Measurements from ENCODE around the gene NPEPL1.
"Not testable (repeated sequence)": the region's sequence is repeated elsewhere in the genome, so short reads cannot be mapped to it uniquely, and the experiment has no call there.

NPEPL1 gene

DNA sequence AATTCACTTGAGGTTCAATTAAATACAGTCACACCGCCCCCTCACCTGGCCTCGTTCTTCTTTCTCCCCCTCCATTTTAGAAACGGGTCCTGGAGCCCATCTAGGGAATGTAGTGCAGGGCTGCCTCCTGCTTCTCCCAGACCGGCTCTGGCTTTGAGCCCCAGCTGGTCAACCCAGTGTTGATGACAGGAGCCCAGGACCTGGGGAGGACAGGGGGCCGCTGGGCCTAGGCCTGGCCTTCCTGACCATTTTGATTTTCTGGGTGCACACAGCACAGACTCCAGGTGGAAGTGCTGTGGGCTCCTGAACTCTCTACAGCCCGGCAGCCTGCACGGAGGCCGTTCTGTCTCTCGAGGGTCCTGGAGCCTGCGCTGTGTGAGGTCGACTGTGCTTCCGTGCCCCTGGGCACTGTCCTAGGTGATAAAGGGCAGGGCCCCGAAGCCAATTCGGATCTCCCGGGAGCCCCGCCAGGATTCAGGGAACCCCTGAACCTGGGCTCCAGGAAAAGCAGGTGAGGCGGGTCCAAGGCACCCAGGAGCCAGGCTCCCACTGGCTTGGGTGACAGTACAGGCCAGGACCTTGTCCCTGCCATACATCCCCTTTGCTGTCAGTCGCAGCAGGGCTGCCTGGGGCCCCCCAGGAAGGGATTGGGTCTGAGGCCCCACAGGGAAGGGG, 23.3 kb downstream of the NPEPL1 start:
- DNase-seq = no peak

DNA sequence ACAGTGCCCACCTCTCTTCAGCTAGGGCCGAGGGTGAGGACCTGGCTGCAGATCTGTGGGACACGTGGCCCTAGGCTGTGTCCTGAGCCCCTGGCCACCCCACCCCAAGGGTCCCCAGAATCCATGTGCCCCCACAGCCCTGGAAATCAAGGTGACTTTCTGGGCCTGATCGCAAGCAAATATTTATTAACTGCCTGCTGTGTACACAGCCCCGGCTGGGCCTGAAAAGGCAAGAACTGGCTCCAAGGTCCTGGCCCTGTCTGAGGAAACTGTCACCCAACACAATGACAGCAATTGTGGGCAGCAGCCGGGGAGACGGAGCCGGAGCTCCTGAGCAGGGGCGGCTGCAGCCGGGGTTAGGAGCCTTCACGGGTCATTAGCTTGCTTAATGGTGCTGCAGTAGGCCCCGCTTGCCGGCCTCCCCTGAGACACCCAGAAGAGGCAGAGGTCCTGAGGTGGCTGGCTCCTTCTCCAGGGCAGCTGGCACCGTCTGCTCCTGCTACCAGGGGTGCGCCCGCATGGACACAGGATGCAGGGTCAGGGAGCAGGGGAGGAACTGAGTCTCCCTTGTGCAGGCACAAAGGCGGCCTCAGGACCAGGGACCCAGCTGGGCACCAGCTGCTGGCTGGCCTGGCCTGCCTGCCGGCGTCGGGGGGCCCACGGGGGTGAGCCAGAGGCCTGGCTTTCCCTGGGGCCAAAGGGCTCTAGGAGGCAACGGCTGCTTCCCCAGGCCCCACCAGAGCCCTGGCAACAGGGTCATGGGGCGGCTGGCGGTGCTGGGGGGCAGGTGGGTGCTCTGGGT, 24.1 kb downstream of the NPEPL1 start:
- no peak for DNase-seq

GRCh38 chr20:58717278-58718091, 24.9 kb downstream of the NPEPL1 start:
- no peak for DNase-seq

- no peak for DNase-seq
Observed at GRCh38 chr20:58718121-58718563, 25.5 kb downstream of the NPEPL1 start.

DNA sequence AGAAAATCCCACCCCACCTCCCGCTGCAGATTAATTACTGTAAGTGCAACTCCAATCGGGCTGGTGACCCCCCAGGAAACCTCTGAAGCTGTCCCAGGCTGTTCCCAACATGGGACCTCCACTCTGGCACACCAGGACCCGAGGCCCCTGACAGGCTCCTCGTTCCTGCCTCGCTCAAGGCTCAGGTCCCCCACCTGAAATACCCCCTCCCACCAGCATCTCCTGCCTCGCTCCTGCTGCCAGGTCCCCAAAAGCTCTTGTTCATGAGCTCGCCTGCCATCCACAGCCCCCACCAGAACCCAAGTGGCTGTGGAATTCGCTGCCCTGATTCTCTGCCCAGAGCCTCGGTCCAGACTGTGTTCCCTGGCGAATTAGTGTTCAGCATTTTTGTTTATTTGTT, 26.1 kb downstream of the NPEPL1 start:
- no peak for DNase-seq

DNA sequence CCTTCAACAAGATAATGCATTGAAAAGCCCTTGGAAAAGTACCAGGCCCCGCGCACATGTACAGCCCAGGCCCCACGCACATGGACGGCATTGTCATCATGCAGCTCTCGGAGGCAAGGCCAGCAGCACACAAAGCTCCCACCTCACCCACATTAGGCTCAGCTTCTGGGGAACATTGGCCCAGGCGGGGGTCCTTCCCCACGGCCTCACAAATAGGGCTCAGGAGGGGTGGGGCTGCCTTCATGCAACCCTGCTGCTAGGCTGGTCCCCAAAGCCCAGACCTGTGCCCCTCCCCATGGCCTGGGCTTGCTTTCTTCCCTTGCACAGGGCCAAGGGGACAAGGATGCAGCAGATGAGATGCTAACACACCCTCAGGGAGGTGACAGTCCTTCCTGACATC, 26.7 kb downstream of the NPEPL1 start:
- DNase-seq = no peak

DNA sequence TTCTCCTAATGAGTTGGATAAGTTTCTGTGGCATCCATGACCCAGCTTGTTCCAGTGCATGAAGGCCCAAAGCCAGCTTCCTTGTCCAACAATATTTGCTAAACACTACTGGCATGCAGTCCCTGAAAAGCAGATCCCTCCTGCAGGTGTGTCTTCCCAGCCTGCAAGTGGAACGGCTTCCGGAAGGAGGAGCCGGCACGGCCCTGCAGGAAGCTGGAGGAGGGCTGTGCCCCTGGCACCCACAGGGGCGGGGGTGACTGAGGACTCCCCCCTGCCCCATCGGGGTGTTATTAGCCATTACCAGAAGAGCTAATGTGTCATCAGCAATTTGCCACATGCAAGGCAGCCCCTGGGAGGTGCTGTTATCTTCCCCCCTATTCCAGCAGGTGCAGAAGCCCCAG, 27.4 kb downstream of the NPEPL1 start:
- DNase-seq = no peak

GRCh38 chr20:58720890-58721289, 28.3 kb downstream of the NPEPL1 start:
- no peak for DNase-seq

DNA sequence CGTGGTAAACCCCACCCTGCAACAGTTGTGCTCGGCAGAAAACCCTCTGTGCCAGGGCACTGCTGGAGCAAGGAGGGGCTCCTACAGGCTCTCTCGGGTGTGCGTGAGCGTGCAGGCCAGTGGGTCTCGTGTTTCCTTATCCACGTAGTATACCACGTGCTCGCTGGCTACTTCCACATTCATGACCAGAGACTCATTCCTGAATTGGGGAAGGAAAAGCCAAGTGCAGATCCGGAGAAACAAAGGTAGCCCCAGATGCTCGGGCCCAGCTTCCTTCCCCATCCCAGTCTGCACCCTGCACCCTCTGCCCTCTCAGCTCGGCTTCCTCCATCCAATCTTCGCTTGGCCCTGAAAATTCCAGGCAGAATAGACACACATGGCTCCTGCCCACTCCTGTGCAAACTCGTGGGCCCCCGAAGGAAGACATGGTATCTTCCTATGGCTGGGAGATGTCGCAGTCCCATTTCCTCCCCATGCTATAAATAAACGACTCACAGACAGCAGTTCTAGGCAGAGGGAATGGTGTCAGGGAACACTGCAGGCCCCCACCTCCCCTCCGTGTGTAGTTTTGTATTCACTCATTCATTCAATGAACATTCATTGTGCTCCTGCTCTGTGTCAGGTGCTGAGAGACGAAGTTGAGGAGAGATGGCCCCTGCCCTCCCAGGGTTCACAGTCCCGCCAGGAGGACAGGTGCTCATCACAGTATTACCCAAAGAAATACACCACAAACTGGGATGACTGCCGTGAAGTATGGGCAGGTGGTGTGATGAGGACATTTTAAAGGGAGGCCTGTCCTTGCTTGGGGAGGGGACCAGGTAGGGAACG, 29.6 kb downstream of the NPEPL1 start:
- DNase-seq = no peak

DNA sequence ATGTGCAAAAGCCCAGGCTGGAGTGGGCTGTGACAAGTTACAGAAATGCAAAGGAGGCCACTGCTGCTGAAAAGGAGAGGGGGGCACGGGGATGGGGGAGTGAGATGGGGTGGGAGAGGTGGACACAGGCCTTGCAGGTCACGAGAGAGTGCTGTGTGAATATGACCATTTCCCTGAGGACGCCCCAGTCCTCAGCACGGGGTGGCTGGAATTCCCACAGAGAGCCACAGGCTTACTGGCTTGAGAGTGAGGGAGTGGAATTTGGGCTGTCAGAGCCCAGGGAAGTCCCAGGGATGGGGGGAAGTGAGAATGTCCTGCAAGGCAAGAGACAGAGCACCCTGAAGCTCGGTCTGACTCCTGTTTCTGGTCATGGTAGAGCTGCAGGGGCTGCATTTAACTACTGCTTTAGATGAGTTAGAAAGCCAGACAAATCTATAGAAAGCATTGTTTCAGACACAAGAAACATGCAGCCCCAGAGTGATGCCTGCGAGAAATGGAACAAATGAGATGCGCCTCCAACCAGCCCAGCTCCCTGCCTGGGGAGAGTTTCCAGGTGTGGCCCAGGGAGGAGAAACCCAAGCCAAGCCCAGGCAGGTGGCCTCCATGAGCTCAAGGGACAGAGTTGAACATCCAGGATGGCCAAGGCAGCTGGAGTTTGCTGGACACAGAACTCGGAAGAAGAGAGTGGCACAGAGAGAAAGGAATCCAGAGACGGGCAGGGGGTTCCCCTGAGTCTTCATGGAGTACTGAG, 30.5 kb downstream of the NPEPL1 start:
- DNase-seq = no peak

DNA sequence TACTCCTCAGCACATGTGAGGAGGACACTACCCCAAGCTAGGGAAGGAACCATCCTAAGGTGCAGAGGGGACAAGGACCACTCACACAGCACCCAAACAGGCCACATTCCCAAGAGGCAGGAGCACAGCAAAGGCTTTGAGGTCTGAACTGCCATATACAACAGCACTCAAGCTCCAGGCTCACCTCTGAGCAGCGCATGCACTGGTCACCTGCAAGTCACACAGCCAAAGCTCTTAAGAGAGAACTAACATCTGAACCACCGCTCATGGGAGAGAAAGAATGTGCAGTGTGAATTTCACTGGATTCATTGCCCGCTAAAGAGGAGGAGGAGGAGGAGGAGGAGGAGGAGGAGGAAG, 31.0 kb downstream of the NPEPL1 start:
- DNase-seq = no peak

- not testable (repeated sequence) for DNase-seq
Observed at GRCh38 chr20:58726156-58726555, 33.6 kb downstream of the NPEPL1 start.

DNA sequence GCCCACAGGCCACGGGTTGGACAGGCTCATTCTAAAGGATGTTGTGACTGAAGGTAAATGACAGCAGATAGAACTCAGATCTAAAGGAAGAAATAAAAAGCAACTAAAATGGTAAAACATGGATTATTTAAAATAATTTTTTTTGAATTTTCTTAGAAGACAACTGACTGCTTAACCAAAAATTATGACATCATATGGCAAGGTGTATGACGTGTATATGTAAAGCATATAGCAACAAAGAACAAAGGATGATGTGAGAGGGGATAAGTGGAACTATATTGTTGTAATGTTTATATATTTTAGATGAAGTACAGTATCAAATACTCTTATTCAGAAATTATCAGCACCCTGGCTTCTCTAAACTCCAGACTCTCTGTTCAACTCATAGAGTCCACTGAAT, 38.6 kb downstream of the NPEPL1 start:
- no peak for DNase-seq

GRCh38 chr20:58737198-58737597, 44.6 kb downstream of the NPEPL1 start:
- no peak for DNase-seq

- DNase-seq = no peak
Observed at GRCh38 chr20:58740356-58741308, 48.0 kb downstream of the NPEPL1 start.

- no peak for DNase-seq
Observed at GRCh38 chr20:58741384-58741783, 48.8 kb downstream of the NPEPL1 start.

DNA sequence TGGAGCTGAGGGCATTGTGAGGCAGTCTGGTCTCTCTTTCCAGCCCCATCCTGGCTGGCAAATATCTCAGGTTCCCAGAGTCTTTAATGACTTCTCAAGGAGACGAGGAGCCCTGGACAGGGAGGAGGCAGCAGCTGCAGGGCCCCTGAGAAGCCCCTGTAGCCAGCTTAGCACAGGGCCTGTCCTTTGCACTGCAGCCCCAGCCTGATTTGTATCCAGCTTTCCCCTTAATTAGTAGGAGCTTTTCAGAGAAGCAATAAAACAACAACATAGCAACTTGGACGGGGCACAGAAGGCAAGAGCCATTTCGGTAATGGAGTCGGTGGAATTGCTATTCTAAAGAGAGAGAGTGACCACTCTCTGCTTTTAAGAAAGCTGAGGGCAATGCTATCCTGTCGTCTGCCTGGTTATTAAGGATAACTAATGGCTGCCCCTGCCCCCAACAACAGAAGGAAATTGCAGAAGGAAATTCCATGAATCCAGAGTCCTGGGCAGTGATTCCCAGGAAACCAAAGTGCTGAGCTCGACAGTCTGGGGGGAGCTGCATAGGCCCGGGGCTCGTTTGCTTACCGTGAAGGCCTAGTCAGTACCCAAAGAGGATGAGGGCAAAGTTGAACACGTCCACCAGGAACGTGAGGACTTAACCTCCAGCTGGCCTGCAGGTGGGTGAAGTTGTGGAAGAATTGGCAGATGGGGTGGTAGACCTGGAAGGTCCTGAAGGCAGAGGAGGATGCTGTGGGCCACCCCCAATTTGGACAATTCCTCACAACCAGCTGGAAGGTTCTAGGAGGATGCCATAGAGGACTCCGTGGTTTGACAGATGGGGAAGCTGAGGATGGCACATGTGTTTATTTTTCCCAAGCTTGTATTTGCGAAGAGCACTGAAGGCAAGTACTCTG, 50.3 kb downstream of the NPEPL1 start:
- DNase-seq = peak; percentile 72

DNA sequence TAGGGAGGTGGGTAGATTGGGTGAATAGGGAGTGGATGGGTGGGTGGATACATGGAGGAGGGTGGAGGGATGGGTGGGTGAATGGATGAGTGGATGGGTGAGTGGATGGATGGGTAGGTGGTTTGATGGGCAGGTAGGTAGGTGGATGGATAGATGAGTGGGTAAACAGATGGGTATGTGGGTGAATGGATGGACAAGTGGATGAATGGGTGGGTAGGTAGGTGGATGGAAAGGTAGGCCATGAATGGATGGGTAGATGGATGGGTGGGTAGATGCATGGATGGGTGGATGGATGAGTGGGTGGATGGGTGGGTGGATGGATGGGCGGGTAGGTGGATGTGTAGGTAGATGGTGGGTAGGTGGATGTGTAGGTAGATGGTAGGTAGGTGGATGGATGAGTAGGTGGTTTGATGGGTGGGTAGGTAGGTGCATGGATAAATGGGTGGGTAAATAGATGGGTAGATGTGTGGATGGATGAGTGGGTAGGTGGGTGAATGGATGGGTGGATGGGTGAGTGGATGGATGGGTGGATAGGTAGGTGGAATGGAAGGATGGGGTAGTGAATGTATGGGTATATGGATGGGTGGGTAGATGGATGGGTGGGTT, 51.4 kb downstream of the NPEPL1 start:
- DNase-seq = no peak

DNA sequence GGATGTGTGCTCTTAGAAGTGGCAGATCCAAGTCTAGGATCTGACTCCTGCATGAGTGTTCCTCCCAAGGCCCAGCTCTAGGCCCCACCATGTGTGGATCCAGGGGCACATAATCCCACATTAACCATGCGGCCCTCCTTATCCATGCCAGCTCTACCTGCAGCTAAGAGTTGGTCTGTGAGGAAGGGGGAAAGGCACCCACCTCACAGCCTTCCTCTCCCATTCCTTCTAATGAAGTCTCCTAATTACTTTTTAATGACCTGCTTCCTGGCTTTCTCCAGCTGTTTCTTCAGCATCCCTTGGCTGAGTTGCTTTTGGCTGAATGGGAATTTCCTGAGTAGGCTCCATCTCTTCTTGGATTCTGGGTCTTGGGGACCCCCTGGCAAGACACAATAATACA, 52.2 kb downstream of the NPEPL1 start:
- DNase-seq = no peak

Data from NCI-H2227 treated with DMSO at 0.1 percent for 48 hours (cell line).